Skin of body (tissue), 2 donors: ENCODE results near the gene PECR. TPM values are rescaled to one million over a fixed set of nuclear protein-coding genes. Genes with fewer than 3 reads are reported as not detected.

Source experiments
- DNase-seq: peaks from one replicate; lab custom pipeline; 2025; lab: John Stamatoyannopoulos, UW
- total RNA-seq: library from RNA; depleted of rRNA; stranded (reverse); fragments of >200 nt; gene quantifications from one replicate; pipeline ENCODE4 v1.2.3, GENCODE V29; 2014

Gene PECR
- 21.7 TPM for total RNA-seq

GRCh38 chr2:216081487-216082116, at the start of gene PECR, which contains the start of gene TMEM169:
TSS of gene PECR (minus strand) at chr2:216081809. CDS start at chr2:216081741, 68 bp downstream.
TSS of gene TMEM169 (plus strand) at chr2:216081919. CDS start at chr2:216095964, 14,045 bp downstream.
- DNase-seq: no peak

- peak; percentile 95 for DNase-seq
Observed at GRCh38 chr2:216130346-216130971, 48.9 kb upstream of the PECR start.

- no peak for DNase-seq
Observed at GRCh38 chr2:216126943-216127342, 45.3 kb upstream of the PECR start.

GRCh38 chr2:216121255-216121654, 39.6 kb upstream of the PECR start:
- DNase-seq: no peak

- DNase-seq: no peak
Observed at GRCh38 chr2:216119986-216120385, 38.4 kb upstream of the PECR start.

GRCh38 chr2:216119146-216119545, 37.5 kb upstream of the PECR start:
- peak; percentile 26 for DNase-seq

GRCh38 chr2:216118474-216118873, 36.9 kb upstream of the PECR start:
- no peak for DNase-seq

GRCh38 chr2:216117561-216118340, 36.1 kb upstream of the PECR start:
- DNase-seq: no peak

GRCh38 chr2:216116418-216116817, 34.8 kb upstream of the PECR start:
- no peak for DNase-seq

GRCh38 chr2:216114714-216115531, 33.3 kb upstream of the PECR start:
- DNase-seq: peak; percentile 100

GRCh38 chr2:216114382-216114713, 32.7 kb upstream of the PECR start:
- no peak for DNase-seq

- DNase-seq: no peak
Observed at GRCh38 chr2:216113572-216113971, 32.0 kb upstream of the PECR start.

- DNase-seq: no peak
Observed at GRCh38 chr2:216112926-216113325, 31.3 kb upstream of the PECR start.

GRCh38 chr2:216111122-216111521, 29.5 kb upstream of the PECR start:
- no peak for DNase-seq

GRCh38 chr2:216110620-216111019, 29.0 kb upstream of the PECR start:
- DNase-seq: no peak

- DNase-seq: peak; percentile 59
Observed at GRCh38 chr2:216109962-216110614, 28.5 kb upstream of the PECR start.

GRCh38 chr2:216108967-216109921, 27.6 kb upstream of the PECR start, which contains the start of gene XRCC5:
TSS of gene XRCC5 (plus strand) at chr2:216109348. CDS start at chr2:216109437, 89 bp downstream.
- peak; percentile 98 for DNase-seq

GRCh38 chr2:216108310-216108966, 26.8 kb upstream of the PECR start:
- no peak for DNase-seq

- DNase-seq: no peak
Observed at GRCh38 chr2:216107760-216108159, 26.2 kb upstream of the PECR start.
